ENCODE measurements around the gene PRKCI. TPM values are rescaled to one million over a fixed set of nuclear protein-coding genes. Genes with fewer than 3 reads are reported as not detected.

PRKCI gene
- total RNA-seq, 4 donors from 2014 or later: 38.6 to 123 (median 50.2) TPM

DNA sequence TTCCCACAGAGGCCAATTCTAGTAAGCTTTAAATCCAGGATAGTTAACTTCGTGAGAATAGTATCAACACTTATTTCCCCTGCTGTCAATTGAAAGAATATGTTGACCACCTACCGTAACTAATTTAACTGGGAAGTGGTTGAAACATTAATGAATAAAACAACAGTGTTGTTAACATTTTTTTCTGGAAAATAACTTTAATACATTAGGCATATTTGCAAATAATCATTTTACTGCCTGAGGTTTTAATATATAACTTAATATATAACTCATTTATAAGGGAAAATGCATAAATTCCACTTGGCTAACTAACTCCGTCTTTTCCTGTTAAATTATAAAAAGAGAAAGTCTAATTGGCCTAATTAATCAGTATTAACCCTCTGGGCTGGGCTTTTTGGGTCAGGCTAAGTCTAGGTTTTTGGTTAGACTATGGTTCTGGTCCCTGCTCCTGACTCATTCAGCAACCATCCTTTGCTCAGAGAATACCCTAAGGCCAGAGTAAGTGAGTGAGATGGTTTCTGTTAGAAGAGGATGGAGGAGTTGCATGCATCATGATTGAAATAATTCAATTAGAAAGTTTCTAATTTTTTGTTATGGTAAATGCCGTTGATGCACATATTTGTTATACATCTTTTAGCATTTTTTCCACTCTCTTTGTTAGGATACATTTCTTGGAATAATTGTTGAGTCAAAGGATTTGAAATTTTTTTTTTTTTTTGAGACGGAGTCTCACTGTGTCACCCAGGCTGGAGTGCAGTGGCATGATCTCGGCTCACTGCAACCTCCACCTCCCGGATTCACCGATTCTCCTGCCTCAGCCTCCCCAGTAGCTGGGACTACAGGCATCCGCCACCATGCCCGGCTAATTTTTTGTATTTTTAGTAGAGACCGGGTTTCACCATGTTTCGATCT, 124.5 kb downstream of the PRKCI start:
- WGBS, 2 donors: 93% methylated on average over 12 of the region's 12 CpGs
- TF ChIP-seq POLR2A (IDR thresholded peaks at IDR 0.05) (no peak), CTCF (IDR thresholded peaks at IDR 0.05) (no peak)
- intact Hi-C loops (cut with DNase I; ENCODE audit: low total_unique reads): no loop called here
- H3K4me3 ChIP-seq (ENCODE audit: low read depth, poor library complexity, severe bottlenecking): no peak overlapping the region
- no peak for DNase-seq (ENCODE audit: low spot score in 2 of 2)

DNA sequence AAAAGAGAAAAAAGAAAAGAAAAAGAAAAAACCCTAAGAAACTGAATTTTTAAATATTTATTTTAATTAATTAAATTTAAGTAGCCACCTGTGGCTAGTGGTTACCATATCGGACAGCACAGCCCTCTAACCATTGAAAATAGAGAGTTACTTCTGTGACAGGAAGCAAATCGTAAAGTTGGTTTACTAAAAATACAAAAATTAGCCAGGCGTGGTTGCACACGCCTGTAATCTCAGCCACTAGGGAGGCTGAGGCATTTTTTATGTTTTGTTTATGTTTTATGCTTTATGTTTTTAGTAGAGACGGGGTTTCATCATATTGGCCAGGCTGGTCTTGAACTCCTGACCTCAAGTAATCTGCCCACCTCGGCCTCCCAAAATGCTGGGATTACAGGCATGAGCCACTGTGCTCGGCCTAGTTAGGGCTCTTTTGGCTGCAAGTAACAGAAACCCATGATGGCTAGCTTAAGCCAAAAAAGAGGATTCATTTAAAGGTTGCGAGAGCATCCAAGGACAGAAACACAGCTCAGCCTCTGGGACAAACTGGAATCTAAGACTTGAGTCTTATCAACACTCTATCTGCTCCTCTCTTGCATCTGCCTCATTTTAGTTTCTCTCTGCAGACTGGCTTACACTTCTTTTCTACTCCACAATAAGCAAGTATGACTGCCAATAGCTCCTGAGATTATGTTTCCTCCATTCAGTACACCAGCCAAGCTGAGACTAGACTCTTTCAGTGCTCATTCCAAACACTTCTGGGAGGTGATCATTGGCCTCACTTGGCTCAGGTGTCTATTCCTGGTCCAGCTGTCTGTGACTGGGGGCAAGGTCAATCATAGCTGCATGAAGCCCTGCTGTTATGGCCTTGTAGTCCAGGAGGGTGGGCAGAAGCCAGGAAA, 128.5 kb downstream of the PRKCI start:
- TF ChIP-seq POLR2A (IDR thresholded peaks at IDR 0.05) (no peak), CTCF (IDR thresholded peaks at IDR 0.05) (no peak)
- 76 to 79% methylated on average over 8 of the region's 8 CpGs for WGBS, 2 donors
- DNase-seq (ENCODE audit: low spot score in 2 of 2): no peak
- intact Hi-C loops (cut with DNase I; ENCODE audit: low total_unique reads): no loop called here
- no peak overlapping the region for H3K4me3 ChIP-seq (ENCODE audit: low read depth, poor library complexity, severe bottlenecking)

- DNase-seq (ENCODE audit: low spot score in 2 of 2): no peak
- intact Hi-C loops (cut with DNase I; ENCODE audit: low total_unique reads): no loop called here
- WGBS, 2 donors: 65 to 73% methylated on average over 7 of the region's 7 CpGs
- TF ChIP-seq POLR2A (IDR thresholded peaks at IDR 0.05) (no peak), CTCF (IDR thresholded peaks at IDR 0.05) (no peak)
- H3K4me3 ChIP-seq (ENCODE audit: low read depth, poor library complexity, severe bottlenecking): no peak overlapping the region
Measured at GRCh38 chr3:170352936-170353335, 130.7 kb downstream of the PRKCI start.

DNA sequence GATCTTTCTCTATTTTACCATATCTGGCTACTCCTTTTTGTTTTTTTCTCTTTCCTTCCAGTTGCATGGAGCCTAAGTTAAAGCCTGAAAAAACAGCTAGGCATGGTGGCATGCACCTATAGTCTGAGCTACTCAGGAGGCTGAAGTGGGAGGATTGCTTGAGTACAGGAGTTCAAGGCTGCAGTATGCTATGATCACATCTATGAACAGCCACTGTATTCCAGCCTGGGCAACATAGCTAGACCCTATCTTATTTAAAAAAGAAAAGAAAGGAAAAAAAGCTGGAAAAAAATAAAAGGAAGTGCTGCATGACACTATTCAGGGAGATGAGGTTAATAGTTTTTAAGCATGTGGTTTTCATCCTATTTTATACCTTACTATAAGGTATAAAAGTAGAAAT, 131.3 kb downstream of the PRKCI start:
- intact Hi-C loops (cut with DNase I; ENCODE audit: low total_unique reads): no loop called here
- TF ChIP-seq CTCF (IDR thresholded peaks at IDR 0.05) (no peak), POLR2A (IDR thresholded peaks at IDR 0.05) (no peak)
- H3K4me3 ChIP-seq (ENCODE audit: low read depth, poor library complexity, severe bottlenecking): no peak overlapping the region
- DNase-seq (ENCODE audit: low spot score in 2 of 2): no peak

DNA sequence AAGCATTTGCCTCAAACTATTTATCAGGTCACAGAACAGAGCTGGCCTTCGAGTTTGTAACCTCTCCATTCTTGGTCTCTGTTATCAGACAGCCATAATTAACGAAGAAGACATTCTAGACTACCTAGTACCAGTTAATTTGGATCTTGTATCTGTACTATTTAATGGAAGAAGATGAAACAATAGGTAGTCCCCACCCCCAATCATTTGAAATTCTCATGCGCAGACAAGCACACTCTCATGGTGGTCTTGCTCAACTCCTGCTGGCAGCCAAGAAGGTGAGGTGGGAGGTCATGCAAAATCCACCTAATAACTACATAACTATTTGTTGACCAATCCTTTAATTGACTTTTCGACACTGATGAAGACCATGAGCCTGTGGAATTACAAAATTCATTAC, 132.5 kb downstream of the PRKCI start:
- WGBS, 2 donors: 89 to 90% methylated on average over 4 of the region's 4 CpGs
- TF ChIP-seq POLR2A (IDR thresholded peaks at IDR 0.05): no peak
- intact Hi-C loops (cut with DNase I; ENCODE audit: low total_unique reads): no loop called here
- H3K4me3 ChIP-seq (ENCODE audit: low read depth, poor library complexity, severe bottlenecking): no peak overlapping the region
- DNase-seq (ENCODE audit: low spot score in 2 of 2): no peak

Other genes with a start within 250 kb of the PRKCI start
- gene GPR160, start 184.4 kb upstream of the PRKCI start, total RNA-seq: 1 to 10 TPM; 1.5 to 6.3 (median 3.3) TPM
- gene PHC3, start 40.7 kb upstream of the PRKCI start, total RNA-seq: 10 to 100 TPM; 31.9 to 47.6 (median 45.5) TPM
- gene SKIL, start 135.3 kb downstream of the PRKCI start, total RNA-seq: 10 to 100 TPM; 26.9 to 32.2 (median 29.8) TPM
- gene CLDN11, start 196.4 kb downstream of the PRKCI start, total RNA-seq: 1 to 10 TPM; 1.5 to 4.0 (median 3.1) TPM

Measured in lower leg skin (tissue), 4 donors.